ENCODE measurements around the gene ADCY3.

Gene ADCY3

GRCh38 chr2:24827321-24828237 is 92.5 kb downstream of the ADCY3 start:
- DNase-seq, result peak; percentile 18

GRCh38 chr2:24826773-24827145 is 93.3 kb downstream of the ADCY3 start:
- DNase-seq, result no peak

- no peak for DNase-seq
Measured at GRCh38 chr2:24825883-24826772, 93.9 kb downstream of the ADCY3 start.

GRCh38 chr2:24824966-24825882 is 94.8 kb downstream of the ADCY3 start:
- no peak for DNase-seq

GRCh38 chr2:24824071-24824588 is 95.9 kb downstream of the ADCY3 start:
- DNase-seq, result no peak

GRCh38 chr2:24822049-24822706 is 97.9 kb downstream of the ADCY3 start:
- no peak for DNase-seq

- no peak for DNase-seq
Measured at GRCh38 chr2:24821433-24821891, 98.6 kb downstream of the ADCY3 start.

- no peak for DNase-seq
Measured at GRCh38 chr2:24820598-24821432, 99.2 kb downstream of the ADCY3 start.

- no peak for DNase-seq
Measured at GRCh38 chr2:24820175-24820513, 99.9 kb downstream of the ADCY3 start.

- DNase-seq, result no peak
Measured at GRCh38 chr2:24819442-24820174, 100.4 kb downstream of the ADCY3 start.

- no peak for DNase-seq
Measured at GRCh38 chr2:24818721-24819167, 101.3 kb downstream of the ADCY3 start.

- no peak for DNase-seq
Measured at GRCh38 chr2:24816884-24817283, 103.2 kb downstream of the ADCY3 start.

- DNase-seq, result no peak
Measured at GRCh38 chr2:24816404-24816803, 103.6 kb downstream of the ADCY3 start.

- no peak for DNase-seq
Measured at GRCh38 chr2:24815171-24815570, 104.9 kb downstream of the ADCY3 start.

GRCh38 chr2:24814516-24814915 is 105.5 kb downstream of the ADCY3 start:
- DNase-seq, result no peak

- no peak for DNase-seq
Measured at GRCh38 chr2:24813691-24814137, 106.3 kb downstream of the ADCY3 start.

GRCh38 chr2:24809316-24810007 is 110.6 kb downstream of the ADCY3 start:
- no peak for DNase-seq

GRCh38 chr2:24806661-24807036 is 113.4 kb downstream of the ADCY3 start:
- no peak for DNase-seq
